ENCODE data around the gene RAB33A. TPM values are rescaled to one million over a fixed set of nuclear protein-coding genes. Genes with fewer than 3 reads are reported as not detected.

RAB33A gene
- total RNA-seq, 4 donors from 2014 or later = 0.38 TPM; not detected in 3

DNA sequence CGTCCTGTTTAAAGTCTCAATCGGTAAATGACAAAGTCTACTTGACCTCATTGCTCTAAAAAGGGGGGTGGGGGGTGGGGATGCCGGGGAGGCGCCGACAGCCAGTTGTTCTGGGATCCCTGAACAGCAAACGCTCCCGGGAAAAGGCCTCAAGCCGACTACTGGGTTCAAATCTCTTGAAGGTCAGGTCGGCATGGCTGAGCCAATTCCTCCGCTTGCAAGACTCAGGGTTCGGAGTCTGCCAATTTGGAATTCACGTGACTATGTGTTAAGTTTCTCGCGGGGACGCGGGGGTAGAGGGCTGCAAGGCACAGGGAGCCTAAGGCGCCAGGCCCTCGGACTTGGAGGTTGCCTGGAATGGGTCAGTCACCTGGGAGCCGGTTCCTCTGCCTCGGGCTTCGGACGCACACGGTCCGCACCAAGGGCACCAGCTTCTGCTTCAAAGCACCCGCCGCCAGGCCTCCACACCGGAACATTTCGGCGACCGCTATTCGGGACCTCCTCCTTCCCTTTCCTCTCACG lies 6.5 kb upstream of the RAB33A start:
- no peak for DNase-seq
- intact Hi-C loops (cut with DNase I) = no loop called here
- no peaks in the 10 kb centered on the region for H3K36me3 ChIP-seq
- H3K4me3 ChIP-seq = peak overlapping the region; percentile 51 to 74 (median 64)
- H3K27me3 ChIP-seq = no peaks in the 10 kb centered on the region
- TF ChIP-seq POLR2A (IDR thresholded peaks at IDR 0.05) = no peak
- no peak for TF ChIP-seq CTCF (IDR thresholded peaks at IDR 0.05)
- 33% methylated on average over 18 of the region's 32 CpGs; no CpG with 5 or more reads in 1 of the 2 donors for WGBS, 2 donors
- H3K4me1 ChIP-seq = peaks cover 0 to 19% (median 5%) of the 10 kb centered on the region in 3 donors
- no peaks in the 10 kb centered on the region for H3K9me3 ChIP-seq
- H3K27ac ChIP-seq = peak overlapping the region; percentile 73 to 94 (median 92)

GRCh38 chrX:130165703-130166502 lies 5.9 kb upstream of the RAB33A start, which contains the start of gene AIFM1:
TSS of gene AIFM1 (minus strand) at chrX:130165841. CDS start at chrX:130165656, 185 bp downstream.
- DNase-seq = peak; percentile 37
- Histone ChIP-seq H3K4me3 (peak within 1 kb of the TSS; percentile 51 to 74 (median 64)), H3K27ac (peak within 1 kb of the TSS; percentile 73 to 94 (median 92)), H3K27me3 (peaks cover 0 to 4% (median 0%) of the 10 kb centered on the region in 4 donors), H3K9me3 (no peaks in the 10 kb centered on the region), H3K36me3 (no peaks in the 10 kb centered on the region), H3K4me1 (peaks cover 0 to 22% (median 5%) of the 10 kb centered on the region in 3 donors)
- intact Hi-C loops (cut with DNase I) = no loop called here
- WGBS, 2 donors = 1 to 38% methylated on average over 25 to 46 of the region's 50 CpGs
- TF ChIP-seq POLR2A (IDR thresholded peaks at IDR 0.05) = peak in 2 of 4 donors; percentile 64 to 65
- TF ChIP-seq CTCF (IDR thresholded peaks at IDR 0.05) = peak in 1 of 6 experiments; percentile 5

- intact Hi-C loops (cut with DNase I) = no loop called here
- Histone ChIP-seq H3K27ac (peak overlapping the region; percentile 73 to 94 (median 92)), H3K27me3 (peaks cover 0 to 9% (median 0%) of the 10 kb centered on the region in 4 donors), H3K4me1 (peaks cover 0 to 28% (median 5%) of the 10 kb centered on the region in 3 donors), H3K9me3 (no peaks in the 10 kb centered on the region), H3K36me3 (no peaks in the 10 kb centered on the region), H3K4me3 (peak overlapping the region; percentile 51 to 74 (median 64))
- no peak for DNase-seq
- TF ChIP-seq POLR2A (IDR thresholded peaks at IDR 0.05) = no peak
- no peak for TF ChIP-seq CTCF (IDR thresholded peaks at IDR 0.05)
- 3 to 32% methylated on average over 4 of the region's 4 CpGs for WGBS, 2 donors
These were observed 5.3 kb upstream of the RAB33A start for GRCh38 chrX:130166503-130166777.

GRCh38 chrX:130167040-130167439 lies 4.7 kb upstream of the RAB33A start:
- no peak overlapping the region for H3K4me3 ChIP-seq
- H3K4me1 ChIP-seq = peaks cover 0 to 34% (median 5%) of the 10 kb centered on the region in 3 donors
- intact Hi-C loops (cut with DNase I) = no loop called here
- H3K27me3 ChIP-seq = peaks cover 0 to 15% (median 0%) of the 10 kb centered on the region in 4 donors
- H3K36me3 ChIP-seq = no peaks in the 10 kb centered on the region
- TF ChIP-seq CTCF (IDR thresholded peaks at IDR 0.05) = no peak
- no peak for TF ChIP-seq POLR2A (IDR thresholded peaks at IDR 0.05)
- 60 to 71% methylated on average over 4 of the region's 4 CpGs for WGBS, 2 donors
- H3K9me3 ChIP-seq = no peaks in the 10 kb centered on the region
- H3K27ac ChIP-seq = peak overlapping the region in 2 of 4 donors; percentile 93 to 94
- no peak for DNase-seq

All from esophagus squamous epithelium (tissue), 5 donors.